22Rv1 (cell line): ENCODE results near the gene FAM13B.
A peak's percentile ranks its signal among the peaks of the same experiment; 100 is the strongest.

Source experiments
- ZFX ChIP-seq: fragments of 450-650 bp; IDR thresholded peaks from 2 replicates; pipeline ENCODE4 v1.6.1; 2017; ENCODE audit warnings: antibody characterized with exemption, borderline replicate concordance
- TF ChIP-seq, protein P1 (sequence below): fragments of 450-650 bp; IDR thresholded peaks from 2 replicates; pipeline ENCODE4 v1.5.1; 2017; ENCODE audit warnings: mild to moderate bottlenecking

DNA sequence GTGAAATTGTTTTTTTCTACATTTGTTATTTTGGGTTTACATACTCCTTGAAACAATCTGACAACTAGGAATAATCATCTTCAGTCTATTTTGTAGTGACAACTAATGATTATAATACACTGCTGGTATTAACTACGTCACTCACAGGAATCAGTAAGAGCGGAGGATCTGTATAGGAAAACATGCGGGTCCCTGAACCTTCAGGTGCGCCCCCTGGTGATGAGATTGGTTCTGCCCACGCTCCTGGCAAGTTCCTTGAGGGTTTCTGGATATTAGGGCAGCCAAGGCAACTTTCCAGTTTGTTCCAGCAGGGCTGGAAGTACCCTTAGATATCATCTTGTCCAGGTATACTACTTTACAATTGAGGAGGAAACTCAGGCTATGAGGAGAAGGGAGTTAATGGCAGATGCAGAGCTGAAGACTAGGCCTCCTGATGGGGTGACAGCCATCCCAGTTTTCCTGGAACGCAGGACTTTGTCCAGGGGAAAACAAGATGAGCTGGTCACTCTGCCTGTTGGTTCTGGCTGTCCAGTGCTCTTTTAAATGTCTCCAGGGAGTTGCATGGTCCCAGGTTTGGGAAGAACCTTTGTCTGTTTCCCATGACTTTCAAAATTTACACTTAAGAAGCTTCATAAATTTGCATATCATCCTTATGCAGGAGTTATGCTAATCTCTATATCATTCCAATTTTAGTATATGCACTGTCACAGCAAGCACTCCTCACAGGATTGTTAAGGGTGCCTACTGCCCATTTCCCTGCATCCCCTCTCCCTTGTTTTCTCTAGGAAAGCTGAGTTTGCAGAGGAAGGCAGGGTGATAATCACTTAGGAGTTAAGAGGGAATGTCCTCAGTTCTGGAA, 36.1 kb upstream of the FAM13B start:
- TF ChIP-seq, protein P1, sequence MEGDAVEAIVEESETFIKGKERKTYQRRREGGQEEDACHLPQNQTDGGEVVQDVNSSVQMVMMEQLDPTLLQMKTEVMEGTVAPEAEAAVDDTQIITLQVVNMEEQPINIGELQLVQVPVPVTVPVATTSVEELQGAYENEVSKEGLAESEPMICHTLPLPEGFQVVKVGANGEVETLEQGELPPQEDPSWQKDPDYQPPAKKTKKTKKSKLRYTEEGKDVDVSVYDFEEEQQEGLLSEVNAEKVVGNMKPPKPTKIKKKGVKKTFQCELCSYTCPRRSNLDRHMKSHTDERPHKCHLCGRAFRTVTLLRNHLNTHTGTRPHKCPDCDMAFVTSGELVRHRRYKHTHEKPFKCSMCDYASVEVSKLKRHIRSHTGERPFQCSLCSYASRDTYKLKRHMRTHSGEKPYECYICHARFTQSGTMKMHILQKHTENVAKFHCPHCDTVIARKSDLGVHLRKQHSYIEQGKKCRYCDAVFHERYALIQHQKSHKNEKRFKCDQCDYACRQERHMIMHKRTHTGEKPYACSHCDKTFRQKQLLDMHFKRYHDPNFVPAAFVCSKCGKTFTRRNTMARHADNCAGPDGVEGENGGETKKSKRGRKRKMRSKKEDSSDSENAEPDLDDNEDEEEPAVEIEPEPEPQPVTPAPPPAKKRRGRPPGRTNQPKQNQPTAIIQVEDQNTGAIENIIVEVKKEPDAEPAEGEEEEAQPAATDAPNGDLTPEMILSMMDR = peak; percentile 90
- no peak for TF ChIP-seq ZFX
